Germinal center (tissue), 1 donor: ENCODE data around the gene PTPRH.
"Not testable (repeated sequence)": the region's sequence is repeated elsewhere in the genome, so short reads cannot be mapped to it uniquely, and the experiment has no call there.

Experiments
- DNase-seq: peaks from one replicate; pipeline ENCODE4 v3.0.0; 2012; ENCODE audit warnings: mixed read lengths, low spot score

The PTPRH gene

DNA sequence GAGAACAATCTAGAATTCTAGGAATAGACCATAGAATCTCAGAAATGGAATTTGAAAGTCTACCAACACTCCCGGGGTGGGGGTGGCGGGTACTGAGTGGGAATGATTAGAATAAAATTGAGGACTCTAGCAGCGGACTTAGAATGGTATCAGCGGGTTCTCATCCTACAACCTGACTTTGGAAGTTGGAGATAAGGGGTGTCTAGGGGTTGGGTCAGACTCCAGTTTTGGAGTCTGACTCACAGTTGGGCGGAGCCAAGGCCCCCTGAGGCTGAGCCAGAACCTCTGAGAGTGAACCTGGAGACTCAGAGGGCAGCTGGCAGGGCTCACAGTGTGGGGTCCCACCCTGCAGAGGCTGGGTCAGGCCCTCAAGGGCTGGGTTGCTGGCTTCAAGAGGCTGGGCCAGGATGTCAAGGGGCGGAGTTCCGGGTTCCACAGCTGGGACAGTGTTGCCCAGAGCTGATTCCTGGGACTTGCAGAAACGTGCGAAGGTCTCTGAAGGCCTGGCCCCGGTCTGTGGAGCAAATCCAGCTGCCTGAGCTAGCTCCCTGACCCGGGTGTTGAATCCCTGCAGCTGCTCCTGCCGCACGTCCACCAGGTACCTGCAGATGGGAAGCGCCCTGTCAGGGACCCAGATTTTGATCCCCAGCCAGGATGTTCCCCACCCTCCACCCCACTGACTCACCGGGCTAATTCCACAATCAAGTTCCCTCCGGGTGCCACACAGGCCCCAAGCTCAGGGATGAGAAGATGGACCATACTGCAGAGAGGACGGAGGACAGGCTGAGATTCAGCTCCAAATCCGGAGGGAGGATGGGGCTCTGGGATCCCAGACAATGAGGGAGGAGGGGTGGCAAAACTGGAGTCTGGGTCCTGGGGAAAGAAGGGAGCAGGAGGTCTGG lies 50.2 kb downstream of the PTPRH start:
- no peak for DNase-seq

DNA sequence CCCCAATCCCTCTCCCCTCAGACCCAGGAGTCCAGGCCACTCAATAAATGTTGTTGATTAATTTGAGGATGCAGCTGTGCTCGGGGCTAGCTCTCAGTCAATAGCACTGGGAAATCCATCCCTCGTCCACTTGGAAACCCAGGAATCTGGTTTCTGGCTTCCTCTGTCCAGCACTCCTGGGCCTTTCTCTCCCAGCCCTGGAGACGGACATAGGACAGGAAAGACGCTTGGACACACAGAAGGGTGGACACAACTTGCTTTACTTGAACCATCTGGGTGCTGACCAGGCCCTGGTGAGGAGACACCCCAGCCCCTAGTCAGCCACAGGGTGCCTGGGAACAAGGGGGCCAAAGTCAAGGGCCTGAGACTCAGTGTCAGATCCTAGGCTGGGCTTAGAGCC lies 50.9 kb downstream of the PTPRH start:
- no peak for DNase-seq

DNA sequence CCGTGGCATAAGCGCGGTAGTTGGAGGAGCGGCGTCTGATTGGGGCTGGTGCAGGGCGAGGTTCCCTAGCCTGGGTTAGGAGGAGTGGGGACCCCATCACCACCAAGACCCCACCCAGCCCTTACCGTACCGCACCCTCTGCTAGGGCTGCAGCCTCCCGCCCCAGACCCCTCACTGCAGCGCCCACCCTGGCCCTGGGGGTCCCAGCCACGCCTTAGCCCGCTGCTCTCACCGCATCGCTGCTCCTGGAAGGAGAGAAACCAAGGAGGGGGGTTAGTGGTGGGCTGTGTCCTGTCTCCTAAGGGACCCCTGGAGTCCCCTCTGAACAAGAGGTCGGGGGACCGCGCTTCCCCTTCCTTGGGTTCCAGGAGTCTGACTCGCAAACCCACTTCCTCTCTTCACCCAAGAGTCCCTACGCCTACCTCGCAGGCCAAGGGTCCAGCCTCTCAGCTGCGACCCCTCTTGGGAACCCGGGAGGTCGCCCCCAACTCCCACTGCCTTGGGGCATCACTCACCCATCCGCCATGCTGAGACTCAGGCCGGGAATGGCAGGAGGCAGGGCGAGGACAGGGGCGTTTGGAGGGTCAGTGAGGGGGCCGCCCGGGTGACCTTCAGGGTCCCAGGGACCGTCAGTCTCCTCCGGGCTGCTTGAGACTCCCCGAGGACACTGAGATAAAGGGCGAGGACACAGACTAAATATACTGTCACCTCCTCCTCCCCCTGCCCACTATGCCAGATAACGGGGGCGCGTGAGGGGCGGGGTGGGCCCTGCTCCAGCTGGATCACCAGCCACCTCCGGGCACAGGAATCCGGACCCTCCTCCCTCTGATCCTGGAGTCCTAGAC lies 52.0 kb downstream of the PTPRH start, which contains the start of gene TNNI3:
TNNI3 (minus strand) TSS at position 669 of the 845 bp plus-strand sequence; CDS start at position 526, 143 bp downstream.
- DNase-seq, result no peak

DNA sequence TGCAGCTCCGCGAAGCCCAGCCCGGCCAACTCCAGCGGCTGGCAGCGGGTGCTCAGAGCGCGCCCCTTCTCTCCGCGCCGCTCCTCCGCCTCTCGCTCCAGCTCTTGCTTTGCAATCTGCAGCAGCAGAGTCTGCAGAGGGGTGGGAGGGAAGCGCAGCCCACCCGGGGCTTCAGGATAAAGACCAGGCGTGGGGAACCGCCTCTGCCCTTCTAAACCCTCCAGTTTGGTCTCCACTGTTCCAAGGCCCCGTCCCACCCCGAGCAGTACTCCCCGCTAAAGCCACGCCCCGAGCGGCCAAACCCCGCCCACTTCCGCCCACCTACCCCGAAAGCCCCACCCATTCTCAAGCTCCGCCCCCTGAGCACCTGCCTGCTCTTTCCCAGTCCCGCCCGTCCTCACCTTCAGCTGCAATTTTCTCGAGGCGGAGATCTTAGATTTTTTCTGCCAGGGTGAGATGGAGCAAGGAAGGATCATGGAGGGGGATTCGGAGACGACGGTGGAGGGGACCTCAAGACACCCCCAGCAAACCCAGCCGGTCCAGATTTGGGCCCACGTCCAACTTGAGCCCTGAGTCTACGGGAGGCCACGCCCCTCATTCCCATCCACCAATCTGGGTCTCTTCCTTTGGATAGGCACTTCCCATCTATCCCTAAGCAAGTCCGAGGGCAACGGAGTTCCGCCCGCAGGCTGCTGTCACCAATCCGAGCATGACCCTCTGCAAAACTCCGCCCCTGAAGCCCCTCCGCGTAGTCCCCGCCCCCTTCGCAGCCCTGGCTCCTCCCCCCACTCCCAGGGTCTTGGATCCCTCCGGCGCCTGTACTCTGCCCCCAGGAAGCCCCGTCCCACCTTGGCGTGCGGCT lies 52.9 kb downstream of the PTPRH start:
- DNase-seq, result peak; percentile 72

DNA sequence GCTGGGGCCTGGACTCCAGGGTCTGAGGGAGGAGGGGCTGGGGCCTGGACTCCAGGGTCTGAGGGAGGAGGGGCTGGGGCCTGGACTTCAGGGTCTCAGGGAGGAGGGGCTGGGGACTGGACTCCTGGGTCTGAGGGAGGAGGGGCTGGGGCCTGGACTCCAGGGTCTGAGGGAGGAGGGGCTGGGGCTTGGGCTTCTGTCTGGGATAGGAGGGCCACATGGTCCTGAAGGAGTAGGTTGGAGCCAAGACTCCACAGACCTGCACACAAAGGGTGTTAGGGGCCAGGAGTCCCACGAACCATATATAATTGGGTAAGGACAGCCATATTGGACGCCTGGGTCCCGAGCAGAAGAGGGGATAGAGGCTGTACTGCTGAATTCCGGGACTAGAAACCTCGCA lies 53.5 kb downstream of the PTPRH start:
- not testable (repeated sequence) for DNase-seq

DNA sequence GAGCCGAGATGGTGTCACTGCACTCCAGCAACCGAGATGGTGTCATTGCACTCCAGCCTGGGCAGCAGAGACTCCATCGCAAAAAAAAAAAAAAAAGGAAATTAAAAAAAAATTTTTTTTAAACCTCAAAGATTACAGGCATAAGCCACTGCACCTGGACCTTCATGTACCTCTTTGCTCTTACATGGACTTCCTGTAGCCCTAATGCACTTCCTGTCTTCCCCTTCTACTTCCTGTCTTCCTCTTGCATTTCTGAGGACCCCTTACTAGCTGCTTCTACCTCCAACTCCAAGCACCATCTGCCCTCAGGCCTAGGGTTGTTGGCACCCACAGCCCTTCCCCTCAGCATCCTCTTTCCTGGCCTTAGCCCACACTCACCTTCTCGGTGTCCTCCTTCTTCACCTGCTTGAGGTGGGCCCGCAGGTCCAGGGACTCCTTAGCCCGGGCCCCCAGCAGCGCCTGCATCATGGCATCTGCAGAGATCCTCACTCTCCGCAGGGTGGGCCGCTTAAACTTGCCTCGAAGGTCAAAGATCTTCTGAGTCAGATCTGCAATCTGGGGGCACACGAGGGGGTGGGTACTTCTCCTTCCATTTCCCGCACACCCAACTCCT lies 55.5 kb downstream of the PTPRH start:
- DNase-seq, result no peak

DNA sequence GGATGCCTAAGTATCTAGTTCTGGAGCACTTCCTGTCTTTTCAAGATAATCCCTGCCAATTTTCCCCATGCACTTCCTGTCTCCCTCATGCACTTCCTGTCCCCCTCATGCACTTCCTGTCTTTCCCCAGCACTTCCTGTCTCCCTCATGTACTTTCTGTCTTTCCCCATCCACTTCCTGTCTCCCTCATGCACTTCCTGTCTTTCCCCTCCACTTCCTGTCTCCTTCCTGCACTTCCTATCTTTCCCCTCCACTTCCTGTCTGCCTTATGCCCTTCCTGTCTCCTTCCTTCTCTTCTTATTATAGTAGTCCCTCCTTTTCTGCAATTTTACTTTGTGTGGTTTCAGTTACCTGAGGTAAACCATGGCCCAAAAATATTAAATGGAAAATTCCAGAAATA lies 57.3 kb downstream of the PTPRH start:
- DNase-seq, result no peak

DNA sequence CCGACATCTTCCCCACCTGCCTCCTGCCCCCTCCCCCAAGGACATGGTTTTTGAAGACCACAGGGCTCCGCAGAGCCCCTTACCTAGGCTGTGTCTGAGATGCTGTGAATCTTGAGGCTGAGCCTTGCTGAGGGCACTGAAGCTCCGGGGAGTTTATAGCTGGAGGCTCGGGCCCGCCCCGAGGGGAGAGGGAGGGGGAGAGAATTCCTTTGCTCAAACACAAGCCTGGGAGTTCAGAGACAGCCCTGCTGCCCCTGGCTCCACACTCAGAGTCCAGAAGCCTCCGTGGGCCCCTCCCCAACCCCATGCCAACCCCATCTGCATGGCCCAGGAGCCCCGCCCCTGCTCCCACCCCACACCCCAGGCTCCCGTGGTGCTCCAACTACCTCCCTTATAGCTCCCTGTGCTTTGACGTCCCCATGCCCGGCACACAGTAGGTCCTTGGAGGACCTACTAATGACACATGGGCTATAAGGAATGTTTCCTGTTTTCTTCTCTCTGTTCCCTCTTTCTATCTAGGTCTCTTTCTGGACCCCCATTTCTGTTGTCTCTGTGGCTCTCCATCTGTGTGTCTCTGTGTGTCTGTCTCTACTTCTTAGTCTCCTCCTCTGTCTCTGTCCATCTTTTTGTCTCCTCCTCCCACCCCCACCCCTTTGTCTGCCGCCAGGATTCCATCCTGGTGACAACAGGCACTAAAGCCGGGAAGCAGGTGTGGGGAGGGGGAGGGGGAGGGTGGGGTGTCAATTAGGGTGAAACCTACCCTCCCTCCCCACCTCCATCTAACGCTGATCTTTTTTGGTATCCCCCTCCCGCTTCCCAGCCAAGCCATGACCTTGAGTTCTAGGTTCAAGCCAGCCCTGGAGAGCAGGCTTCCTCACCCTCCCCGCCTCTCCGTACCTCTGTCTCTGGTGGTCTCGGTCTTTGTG lies 60.0 kb downstream of the PTPRH start, which contains the start of gene TNNT1:
TNNT1 (minus strand) TSS at position 129 of the 926 bp plus-strand sequence. CDS start 2,049 bp downstream, outside the sequence.
- DNase-seq, result no peak

DNA sequence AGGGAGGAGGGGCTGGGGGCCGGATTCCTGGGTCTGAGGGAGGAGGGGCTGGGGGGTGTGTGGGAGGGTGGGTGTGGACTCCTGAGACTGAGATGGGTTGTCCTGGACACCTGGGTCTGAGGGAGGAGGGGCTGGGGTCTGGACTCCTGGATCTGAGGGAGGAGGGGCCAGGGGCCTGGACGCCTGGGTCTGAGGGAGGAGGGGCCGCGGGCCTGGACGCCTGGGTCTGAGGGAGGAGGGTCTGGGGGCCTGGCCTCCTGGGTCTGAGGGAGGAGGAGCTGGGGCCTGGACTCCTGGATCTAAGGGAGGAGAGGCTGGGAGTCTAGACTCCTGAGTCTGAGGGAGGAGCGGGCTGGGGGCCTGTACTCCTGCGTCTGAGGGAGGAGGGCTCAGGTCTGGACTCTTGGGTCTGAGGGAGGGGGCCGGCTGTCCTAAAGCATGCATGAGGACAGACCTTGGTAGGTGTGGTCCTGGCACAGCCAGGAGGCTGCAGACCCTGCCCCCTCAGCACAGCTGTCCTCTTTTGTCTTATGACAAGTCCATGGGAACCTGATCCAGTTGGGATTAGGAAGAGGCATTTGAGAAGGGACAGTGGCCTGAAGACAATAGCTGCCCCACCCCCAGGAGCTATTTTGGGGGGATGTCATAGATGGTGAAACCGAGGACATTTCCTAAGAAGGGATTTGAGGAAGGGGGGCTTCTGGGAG lies 61.6 kb downstream of the PTPRH start:
- DNase-seq, result no peak

DNA sequence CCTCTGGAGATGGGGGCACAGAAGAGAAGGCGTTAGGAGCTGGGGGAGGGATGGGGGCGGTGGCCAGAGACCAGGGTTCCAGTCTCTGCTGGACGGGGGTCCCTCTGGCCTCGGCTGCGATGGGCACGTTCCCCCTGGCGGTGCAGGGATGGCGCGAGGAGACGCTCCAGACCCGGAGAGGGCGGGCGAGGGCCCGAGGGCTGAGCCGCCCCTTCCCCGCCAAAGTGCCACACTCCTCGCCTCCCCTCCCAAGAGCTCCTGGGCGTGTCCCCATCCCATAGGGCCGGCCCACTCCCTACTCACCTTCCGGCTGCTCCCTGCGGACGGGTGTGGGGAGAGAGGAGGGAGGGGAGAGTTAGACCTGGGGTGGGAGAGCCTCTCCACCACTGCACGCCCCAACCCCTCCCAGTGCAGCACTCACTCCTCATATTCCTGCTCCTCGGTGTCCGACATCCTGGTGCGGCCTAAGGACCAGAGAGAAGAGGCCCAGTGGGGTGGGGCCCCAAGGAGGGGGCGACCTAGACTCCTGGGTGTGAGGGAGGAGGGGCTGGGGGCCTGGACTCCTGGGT lies 62.5 kb downstream of the PTPRH start:
- no peak for DNase-seq

DNA sequence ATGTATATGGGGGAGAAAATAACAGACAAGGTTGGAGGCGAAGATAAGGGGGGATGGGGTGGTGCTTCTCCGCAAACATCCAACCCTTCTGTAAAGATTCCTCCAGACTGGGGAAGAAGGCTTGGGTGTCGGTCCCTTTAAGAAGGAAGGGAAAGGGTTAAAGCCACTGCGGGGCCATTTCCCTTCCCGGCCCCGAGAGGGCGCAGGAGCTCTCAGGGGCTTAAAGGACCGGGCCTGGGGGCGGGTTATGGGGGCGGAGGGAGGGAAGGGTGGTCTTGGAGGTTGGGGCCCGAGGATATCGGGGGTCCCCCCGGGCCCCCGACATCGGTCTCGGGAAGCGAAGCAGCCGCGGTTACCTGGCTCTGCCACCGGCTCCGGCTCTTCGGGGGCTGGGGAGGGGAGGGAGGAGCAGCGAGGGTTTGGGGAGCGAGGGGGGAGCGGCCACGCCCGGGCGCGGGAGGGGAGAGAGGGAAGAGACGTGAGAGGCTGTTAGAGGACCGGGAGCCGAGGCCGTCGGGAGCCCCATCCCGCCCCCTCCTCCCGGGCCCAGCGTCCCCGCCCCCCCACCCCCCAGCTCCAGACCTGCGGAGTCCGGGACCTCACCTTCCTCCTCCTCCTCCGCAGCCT lies 63.1 kb downstream of the PTPRH start:
- peak; percentile 47 for DNase-seq

DNA sequence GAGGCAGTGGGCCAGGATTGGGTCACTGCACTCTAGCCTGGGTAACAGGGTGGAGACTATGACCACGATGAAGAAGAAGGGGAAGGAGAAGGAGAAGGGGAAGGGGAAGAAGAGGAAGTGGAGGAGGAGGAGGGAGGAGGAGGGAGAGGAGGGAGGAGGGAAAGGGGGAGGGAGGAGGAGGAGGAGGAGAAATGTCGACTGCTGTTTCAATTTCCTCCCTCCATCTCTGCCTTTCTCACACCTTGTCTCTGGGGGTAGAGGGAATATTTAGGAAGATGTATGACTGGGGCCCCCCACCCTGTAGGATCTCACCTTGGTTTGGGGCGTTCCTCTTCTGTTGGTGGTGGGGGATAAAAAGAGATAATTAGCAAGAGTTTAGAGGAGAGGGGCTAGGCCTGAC lies 64.1 kb downstream of the PTPRH start:
- no peak for DNase-seq

DNA sequence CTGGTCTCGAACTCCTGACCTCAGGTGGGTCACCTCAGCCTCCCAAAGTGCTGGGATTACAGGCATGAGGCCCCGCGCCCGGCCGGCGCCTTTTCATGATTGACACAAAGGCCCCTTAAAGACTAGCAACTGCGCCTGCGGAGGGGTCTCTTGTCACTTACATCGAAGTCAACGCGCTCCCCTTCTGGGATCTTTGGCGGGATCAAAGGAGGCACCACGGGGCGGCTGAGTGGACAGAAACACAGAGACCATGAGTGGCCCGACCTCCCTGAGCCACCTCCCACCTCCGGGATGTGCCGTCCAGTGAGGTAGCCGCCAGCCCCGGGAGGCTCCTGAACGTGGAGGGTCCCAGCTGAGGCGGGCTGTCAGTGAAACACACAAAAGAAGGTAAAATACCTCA lies 67.6 kb downstream of the PTPRH start:
- no peak for DNase-seq

DNA sequence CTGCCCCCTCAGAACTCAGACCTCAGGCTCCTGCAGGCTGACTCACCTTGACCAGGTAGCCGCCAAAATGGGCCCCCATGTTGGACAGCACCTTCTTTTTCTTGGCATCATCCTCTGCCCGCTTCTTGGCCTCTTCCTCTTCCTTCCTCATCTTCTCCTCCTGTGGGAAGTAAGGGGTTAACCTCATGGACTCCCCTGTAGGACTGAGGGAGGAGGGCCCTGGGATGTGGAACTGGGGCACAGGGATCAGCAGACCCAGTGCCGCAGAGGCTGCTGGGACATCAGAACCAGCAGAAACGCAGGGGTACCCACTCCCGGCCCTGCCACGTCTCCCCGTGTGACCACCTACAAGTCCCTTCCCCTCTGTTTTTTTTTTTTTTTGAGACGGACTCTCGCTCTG lies 71.4 kb downstream of the PTPRH start:
- no peak for DNase-seq

DNA sequence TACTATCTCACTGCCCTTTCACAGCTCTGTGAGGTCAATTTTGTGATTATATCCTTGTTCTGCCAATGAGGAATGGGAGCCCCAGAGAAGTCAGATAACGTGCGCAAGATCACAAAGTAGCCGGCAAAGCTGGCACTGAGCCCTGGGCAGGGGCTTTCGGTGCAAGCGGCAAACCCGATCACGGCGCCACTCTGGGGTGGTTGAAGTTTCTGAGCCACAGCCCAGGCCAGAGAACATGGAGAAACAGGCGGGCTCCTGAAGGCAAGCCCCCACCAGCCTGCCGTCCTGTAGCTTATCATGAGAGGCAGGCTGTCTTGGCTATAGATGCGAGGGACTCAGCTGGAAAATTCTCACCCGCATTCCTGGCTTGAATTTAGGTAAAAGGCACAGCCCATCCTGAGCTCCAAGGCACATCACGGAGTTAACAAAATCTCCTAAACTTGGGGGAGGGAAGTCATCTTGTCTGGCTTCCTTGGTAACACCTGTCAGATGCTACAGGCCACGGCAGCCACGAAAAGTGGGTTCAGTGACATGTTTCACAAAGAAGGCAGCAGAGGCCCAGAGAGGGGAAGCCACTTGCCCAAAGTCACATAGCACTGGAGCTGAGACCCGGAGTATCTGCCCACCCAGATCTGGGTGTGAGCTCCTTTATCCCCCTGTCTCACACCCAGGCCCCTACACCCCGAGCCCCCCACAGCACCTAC lies 72.8 kb downstream of the PTPRH start:
- DNase-seq, result no peak

DNA sequence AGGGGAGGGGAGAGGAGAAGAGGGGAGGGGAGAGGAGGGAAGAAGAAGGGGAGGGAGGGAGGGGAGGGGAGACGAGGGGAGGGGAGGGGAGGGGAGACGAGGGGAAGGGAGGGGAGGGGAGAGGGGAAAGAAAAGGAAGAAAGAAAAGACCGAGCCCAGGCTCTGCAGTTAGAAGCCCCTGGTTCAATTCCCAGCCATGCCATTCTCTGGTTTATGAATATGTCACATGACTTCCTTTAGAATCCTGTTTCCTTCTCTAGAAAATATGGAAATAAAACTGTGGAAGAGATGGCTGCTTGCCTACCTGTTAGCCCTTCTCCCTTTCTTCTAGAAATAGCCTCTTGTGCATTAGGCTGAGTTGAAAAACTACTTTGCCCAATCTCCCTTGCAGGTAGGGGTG lies 74.6 kb downstream of the PTPRH start:
- no peak for DNase-seq

DNA sequence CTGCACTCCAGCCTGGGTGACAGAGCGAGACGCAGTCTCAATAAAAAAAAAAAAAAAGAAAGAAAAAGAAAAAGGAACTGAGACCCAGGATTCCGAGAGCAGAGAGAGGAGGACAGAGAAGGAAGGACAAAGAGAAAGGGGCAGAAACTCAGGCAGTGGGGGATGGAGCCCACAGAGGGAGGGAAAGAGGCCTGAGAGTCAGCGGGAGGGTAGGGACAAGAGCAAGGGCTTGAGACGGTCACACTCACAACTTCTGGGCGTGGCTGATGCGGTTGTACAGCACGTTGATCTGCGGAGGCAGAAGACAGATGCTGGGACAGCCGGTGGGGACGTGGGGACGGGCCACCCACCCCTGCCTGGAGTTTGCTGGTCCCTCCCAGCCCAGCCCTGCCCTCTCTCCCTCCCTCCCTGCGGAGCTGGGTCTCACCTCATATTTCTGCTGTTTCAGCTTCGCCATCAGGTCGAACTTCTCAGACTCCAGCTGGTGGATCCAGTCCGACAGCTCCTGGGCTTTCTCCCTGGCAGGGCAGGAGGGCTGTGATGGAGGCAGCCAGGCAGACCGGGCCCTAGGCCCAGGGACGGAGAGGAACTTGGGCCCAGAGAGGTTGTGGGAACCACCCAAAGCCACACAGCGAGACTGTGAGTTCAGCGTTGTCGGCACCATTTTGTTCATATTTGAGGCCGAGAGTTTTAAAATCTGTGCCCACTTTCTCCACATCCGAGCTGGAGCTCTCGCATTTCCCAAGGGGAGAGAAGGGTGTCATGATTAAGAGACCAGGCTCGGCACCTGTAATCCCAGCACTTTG lies 75.5 kb downstream of the PTPRH start:
- DNase-seq, result no peak
